SIG-M5 treated with dmso at 0.1 percent for 504 hours (cell line): ENCODE results near the gene CRHR2.

ENCODE experiments used
- DNase-seq: peaks from one replicate; lab custom pipeline; 2025; ENCODE audit not compliant: unreplicated experiment; lab: John Stamatoyannopoulos, UW

The CRHR2 gene

GRCh38 chr7:30707391-30708357, 25.4 kb upstream of the CRHR2 start:
- no peak for DNase-seq

GRCh38 chr7:30706908-30707307, 24.7 kb upstream of the CRHR2 start:
- DNase-seq = no peak

- no peak for DNase-seq
Measured at GRCh38 chr7:30706316-30706715, 24.1 kb upstream of the CRHR2 start.

GRCh38 chr7:30705596-30705995, 23.3 kb upstream of the CRHR2 start:
- no peak for DNase-seq

- DNase-seq = no peak
Measured at GRCh38 chr7:30705008-30705407, 22.8 kb upstream of the CRHR2 start.

- DNase-seq = no peak
Measured at GRCh38 chr7:30703756-30704155, 21.5 kb upstream of the CRHR2 start.

- peak; percentile 52 for DNase-seq
Measured at GRCh38 chr7:30702200-30702599, 19.9 kb upstream of the CRHR2 start.

GRCh38 chr7:30700941-30701340, 18.7 kb upstream of the CRHR2 start:
- DNase-seq = no peak

- DNase-seq = no peak
Measured at GRCh38 chr7:30699706-30700495, 17.6 kb upstream of the CRHR2 start.

GRCh38 chr7:30698481-30698880, 16.2 kb upstream of the CRHR2 start:
- DNase-seq = no peak

- no peak for DNase-seq
Measured at GRCh38 chr7:30697719-30698460, 15.6 kb upstream of the CRHR2 start.

- DNase-seq = no peak
Measured at GRCh38 chr7:30694774-30695721, 12.8 kb upstream of the CRHR2 start.

- no peak for DNase-seq
Measured at GRCh38 chr7:30694218-30694745, 12.0 kb upstream of the CRHR2 start.

GRCh38 chr7:30692882-30693281, 10.6 kb upstream of the CRHR2 start:
- DNase-seq = no peak

- DNase-seq = no peak
Measured at GRCh38 chr7:30692438-30692837, 10.2 kb upstream of the CRHR2 start.

GRCh38 chr7:30690011-30690410, 7.8 kb upstream of the CRHR2 start:
- DNase-seq = no peak

- DNase-seq = no peak
Measured at GRCh38 chr7:30688718-30689221, 6.5 kb upstream of the CRHR2 start.

GRCh38 chr7:30687604-30688003, 5.3 kb upstream of the CRHR2 start:
- no peak for DNase-seq

GRCh38 chr7:30684351-30684750, 2.1 kb upstream of the CRHR2 start:
- no peak for DNase-seq

GRCh38 chr7:30683816-30684215, 1.6 kb upstream of the CRHR2 start:
- no peak for DNase-seq
